Smooth muscle cell (in vitro differentiated cells): Measurements from ENCODE around the gene RSPO3. TPM values are rescaled to one million over a fixed set of nuclear protein-coding genes. Genes with fewer than 3 reads are reported as not detected.
A peak's percentile ranks its signal among the peaks of the same experiment; 100 is the strongest.
"Not testable (repeated sequence)": the region's sequence is repeated elsewhere in the genome, so short reads cannot be mapped to it uniquely, and the experiment has no call there.

Source experiments
- DNase-seq: peaks from one replicate; lab custom pipeline; 2025; ENCODE audit not compliant: unreplicated experiment; lab: John Stamatoyannopoulos, UW
- H2AFZ ChIP-seq: fragments of 200-600 bp; sonication (generic); 2 replicates; pipeline ENCODE4 v1.6.0; 2016; ENCODE audit warnings: antibody characterized with exemption, low read depth, mild to moderate bottlenecking
- H3F3A ChIP-seq: fragments of 200-600 bp; sonication (generic); 2 replicates; pipeline ENCODE4 v1.6.0; 2017; ENCODE audit warnings: antibody characterized with exemption, low read depth
- H3K27ac ChIP-seq: fragments of 200-600 bp; sonication (generic); 2 replicates; pipeline ENCODE4 v1.5.1; 2016; ENCODE audit warnings: low read depth, mild to moderate bottlenecking
- H3K27me3 ChIP-seq: fragments of 200-600 bp; sonication (generic); 2 replicates; pipeline ENCODE4 v1.6.1; 2016; ENCODE audit warnings: low read depth, mild to moderate bottlenecking
- H3K36me3 ChIP-seq: fragments of 200-600 bp; sonication (generic); 2 replicates; pipeline ENCODE4 v1.5.1; 2016; ENCODE audit warnings: low read depth
- H3K4me1 ChIP-seq: fragments of 200-600 bp; sonication (generic); 2 replicates; pipeline ENCODE4 v1.5.1; 2016; ENCODE audit warnings: low read depth
- H3K4me2 ChIP-seq: fragments of 200-600 bp; sonication (generic); 2 replicates; pipeline ENCODE4 v1.6.0; 2016; ENCODE audit warnings: mild to moderate bottlenecking
- H3K4me3 ChIP-seq: fragments of 200-600 bp; sonication (generic); 2 replicates; pipeline ENCODE4 v1.5.1; 2016; ENCODE audit warnings: mild to moderate bottlenecking
- H3K79me2 ChIP-seq: fragments of 200-600 bp; sonication (generic); 2 replicates; pipeline ENCODE4 v1.6.0; 2016; ENCODE audit warnings: low read depth, mild to moderate bottlenecking
- H3K9ac ChIP-seq: fragments of 200-600 bp; sonication (generic); 2 replicates; pipeline ENCODE4 v1.6.0; 2016; ENCODE audit warnings: low read depth
- H3K9me3 ChIP-seq: fragments of 200-600 bp; sonication (generic); replicated peaks from 2 replicates; pipeline ENCODE4 v1.5.1; 2016; ENCODE audit warnings: low read depth
- H4K20me1 ChIP-seq: fragments of 200-600 bp; sonication (generic); 2 replicates; pipeline ENCODE4 v1.6.0; 2016; ENCODE audit warnings: low read depth
- CTCF ChIP-seq: fragments of 200-600 bp; sonication (generic); IDR thresholded peaks from 2 replicates; pipeline ENCODE4 v1.5.1; 2017; ENCODE audit warnings: borderline replicate concordance, mild to moderate bottlenecking, antibody characterized with exemption; ENCODE audit not compliant: insufficient read depth, poor library complexity, severe bottlenecking
- WGBS: methylation state at CpG from one replicate; pipeline ENCODE4 v1.1.7; 2016; ENCODE audit warnings: low lambda C conversion rate; 5-methylcytosine and 5-hydroxymethylcytosine counted together
- polyA plus RNA-seq: library from polyadenylated mRNA; unstranded; fragments of >200 nt; fragmentation: Nextera tagmentation; extraction: Ambion mirVana; gene quantifications from 2 replicates; pipeline ENCODE4 v1.2.1, GENCODE V29; 2016
- total RNA-seq: library from RNA; depleted of rRNA; stranded (reverse); fragments of >200 nt; gene quantifications from 2 replicates; pipeline ENCODE4 v1.2.3, GENCODE V29; 2014

RSPO3 gene
- total and polyA plus RNA-seq, 2 experiments from 2014 or later, result 28.8 to 70.1 TPM

GRCh38 chr6:127090051-127090450 is 28.4 kb upstream of the RSPO3 start:
- Histone ChIP-seq H3F3A (no peaks in the 10 kb centered on the region), H3K36me3 (no peaks in the 10 kb centered on the region), H3K9ac (no peak overlapping the region), H3K27ac (no peak overlapping the region), H3K79me2 (no peaks in the 10 kb centered on the region), H3K4me1 (peaks cover 12% of the 10 kb centered on the region), H2AFZ (peak overlapping the region; percentile 7), H3K27me3 (no peaks in the 10 kb centered on the region), H3K4me3 (no peak overlapping the region), H3K9me3 (no peaks in the 10 kb centered on the region), H4K20me1 (no peaks in the 10 kb centered on the region), H3K4me2 (no peak overlapping the region)
- DNase-seq, result no peak
- 42% methylated on average over 1 of the region's 1 CpG for WGBS
- TF ChIP-seq CTCF, result no peak

GRCh38 chr6:127092466-127092865 is 26.0 kb upstream of the RSPO3 start:
- no peaks in the 10 kb centered on the region for H3F3A ChIP-seq
- no peak overlapping the region for H2AFZ ChIP-seq
- H3K4me1 ChIP-seq, result peaks cover 12% of the 10 kb centered on the region
- H4K20me1 ChIP-seq, result no peaks in the 10 kb centered on the region
- H3K9ac ChIP-seq, result no peak overlapping the region
- no peaks in the 10 kb centered on the region for H3K36me3 ChIP-seq
- 30% methylated on average over 3 of the region's 3 CpGs for WGBS
- no peaks in the 10 kb centered on the region for H3K27me3 ChIP-seq
- H3K79me2 ChIP-seq, result no peaks in the 10 kb centered on the region
- TF ChIP-seq CTCF, result no peak
- H3K4me3 ChIP-seq, result no peak overlapping the region
- no peak for DNase-seq
- H3K4me2 ChIP-seq, result peak overlapping the region; percentile 56
- peak overlapping the region; percentile 21 for H3K27ac ChIP-seq
- H3K9me3 ChIP-seq, result no peaks in the 10 kb centered on the region

- Histone ChIP-seq H3F3A (no peaks in the 10 kb centered on the region), H3K9ac (no peak overlapping the region), H3K4me2 (no peak overlapping the region), H3K4me3 (no peak overlapping the region), H2AFZ (no peak overlapping the region), H3K27me3 (no peaks in the 10 kb centered on the region), H3K36me3 (no peaks in the 10 kb centered on the region), H3K9me3 (no peaks in the 10 kb centered on the region), H4K20me1 (no peaks in the 10 kb centered on the region), H3K27ac (no peak overlapping the region), H3K4me1 (peaks cover 10% of the 10 kb centered on the region), H3K79me2 (no peaks in the 10 kb centered on the region)
- TF ChIP-seq CTCF, result no peak
- 96% methylated on average over 1 of the region's 1 CpG for WGBS
- DNase-seq, result no peak
Observed at GRCh38 chr6:127094791-127095190, 23.7 kb upstream of the RSPO3 start.

GRCh38 chr6:127096167-127096566 is 22.3 kb upstream of the RSPO3 start:
- Histone ChIP-seq H3K27ac (no peak overlapping the region), H3K4me2 (no peak overlapping the region), H3K27me3 (no peaks in the 10 kb centered on the region), H3K4me1 (peaks cover 4% of the 10 kb centered on the region), H3K9ac (no peak overlapping the region), H3K4me3 (no peak overlapping the region), H2AFZ (no peak overlapping the region), H3K79me2 (no peaks in the 10 kb centered on the region), H3F3A (no peaks in the 10 kb centered on the region), H3K9me3 (no peaks in the 10 kb centered on the region), H4K20me1 (no peaks in the 10 kb centered on the region), H3K36me3 (no peaks in the 10 kb centered on the region)
- no peak for DNase-seq
- no peak for TF ChIP-seq CTCF
- WGBS, result 92% methylated on average over 5 of the region's 5 CpGs

- H3K9me3 ChIP-seq, result not testable (repeated sequence)
Observed at GRCh38 chr6:127097442-127097841, 21.0 kb upstream of the RSPO3 start.

More at GRCh38 chr6:127097442-127097841, 21.0 kb upstream of the RSPO3 start:
- not testable (repeated sequence) for H3K36me3 ChIP-seq, H3K79me2 ChIP-seq, H3K27me3 ChIP-seq, H3K4me2 ChIP-seq, DNase-seq, H4K20me1 ChIP-seq, H3F3A ChIP-seq, H3K4me3 ChIP-seq, H3K4me1 ChIP-seq, H3K9ac ChIP-seq, H3K27ac ChIP-seq, H2AFZ ChIP-seq
- WGBS, result 96% methylated on average over 5 of the region's 5 CpGs
